Activated B cell treated with CpG ODN at 0.5 μM for 24 hours (primary cell): ENCODE results near the gene CEP128. TPM values are rescaled to one million over a fixed set of nuclear protein-coding genes. Genes with fewer than 3 reads are reported as not detected.

Experiments used
- ATAC-seq: fragments of 200-7000 bp; cut with Tn5 transposase; one replicate; pipeline ENCODE4 v1.10.0; 2021; ENCODE audit warnings: low read depth, mild to moderate bottlenecking, moderate library complexity
- CTCF ChIA-PET: fragments of 350-600 bp; sonication (Branson Sonifier 250); formaldehyde crosslinking; loops from one replicate; lab custom pipeline; 2021; ENCODE audit warnings: antibody characterized with exemption; lab: Charles Lee
- POLR2A ChIA-PET: fragments of 350-600 bp; sonication (Branson Sonifier 250); formaldehyde crosslinking; loops from one replicate; lab custom pipeline; 2021; ENCODE audit warnings: antibody characterized with exemption; lab: Charles Lee
- DNase-seq: peaks from one replicate; pipeline ENCODE4 v3.0.0; 2022
- H3K27ac Mint-ChIP-seq: one replicate; pipeline ENCODE4 v1.8.0; 2020; ENCODE audit warnings: mixed read lengths
- H3K27me3 Mint-ChIP-seq: one replicate; pipeline ENCODE4 v1.8.0; 2021; ENCODE audit warnings: mixed read lengths
- H3K36me3 Mint-ChIP-seq: one replicate; pipeline ENCODE4 v1.8.0; 2021; ENCODE audit warnings: low read depth, mixed read lengths
- H3K4me1 Mint-ChIP-seq: one replicate; pipeline ENCODE4 v1.8.0; 2021; ENCODE audit warnings: mixed read lengths
- H3K4me3 Mint-ChIP-seq: one replicate; pipeline ENCODE4 v1.8.0; 2020; ENCODE audit warnings: mild to moderate bottlenecking, mixed read lengths
- H3K9me3 Mint-ChIP-seq: one replicate; pipeline ENCODE4 v1.8.0; 2020; ENCODE audit warnings: mixed read lengths
- CTCF ChIP-seq: fragments of 200-600 bp; IDR thresholded peaks from one replicate; pipeline ENCODE4 v1.8.0; 2022; ENCODE audit warnings: antibody characterized with exemption, mild to moderate bottlenecking
- intact Hi-C: fragments of 100-400 bp; cut with micrococcal nuclease; formaldehyde crosslinking; loops from one replicate; pipeline ENCODE4 v1.15.1; 2024
- total RNA-seq: library from RNA; stranded (reverse); gene quantifications from 2 replicates; pipeline ENCODE4 v1.2.3, GENCODE V29; 2022

Gene CEP128
- total RNA-seq, 1 donor from 2014 or later, result 25.0 TPM

- no peak for TF ChIP-seq CTCF
- Mint-ChIP-seq H3K4me3 (no peak overlapping the region), H3K4me1 (no peaks in the 10 kb centered on the region), H3K27ac (no peak overlapping the region), H3K36me3 (peaks cover 7% of the 10 kb centered on the region), H3K9me3 (no peaks in the 10 kb centered on the region), H3K27me3 (no peaks in the 10 kb centered on the region)
- ATAC-seq (no peak), DNase-seq (no peak)
- ChIA-PET CTCF (no interaction called here), POLR2A (no interaction called here)
- intact Hi-C loops, result no loop called here
These were observed 161.0 kb downstream of the CEP128 start for GRCh38 chr14:80780500-80780899.

GRCh38 chr14:80776657-80777056 lies 164.9 kb downstream of the CEP128 start:
- ChIA-PET POLR2A (no interaction called here), CTCF (no interaction called here)
- ATAC-seq (no peak), DNase-seq (no peak)
- no peaks in the 10 kb centered on the region for H3K4me1 Mint-ChIP-seq
- no peaks in the 10 kb centered on the region for H3K9me3 Mint-ChIP-seq
- intact Hi-C loops, result no loop called here
- H3K27me3 Mint-ChIP-seq, result no peaks in the 10 kb centered on the region
- TF ChIP-seq CTCF, result no peak
- H3K4me3 Mint-ChIP-seq, result no peak overlapping the region
- H3K27ac Mint-ChIP-seq, result no peak overlapping the region
- peaks cover 4% of the 10 kb centered on the region for H3K36me3 Mint-ChIP-seq

- no peak overlapping the region for H3K4me3 Mint-ChIP-seq
- H3K27me3 Mint-ChIP-seq, result no peaks in the 10 kb centered on the region
- H3K36me3 Mint-ChIP-seq, result peaks cover 4% of the 10 kb centered on the region
- ChIA-PET CTCF (no interaction called here), POLR2A (no interaction called here)
- H3K27ac Mint-ChIP-seq, result no peak overlapping the region
- H3K9me3 Mint-ChIP-seq, result no peaks in the 10 kb centered on the region
- ATAC-seq, result no peak
- no peak for TF ChIP-seq CTCF
- no peaks in the 10 kb centered on the region for H3K4me1 Mint-ChIP-seq
- intact Hi-C loops, result no loop called here
- no peak for DNase-seq
These were observed 165.4 kb downstream of the CEP128 start for GRCh38 chr14:80776186-80776585.

GRCh38 chr14:80772504-80772903 lies 169.0 kb downstream of the CEP128 start:
- no peak for DNase-seq
- no peaks in the 10 kb centered on the region for H3K4me1 Mint-ChIP-seq
- ATAC-seq, result no peak
- H3K27me3 Mint-ChIP-seq, result no peaks in the 10 kb centered on the region
- no peak for TF ChIP-seq CTCF
- intact Hi-C loops, result no loop called here
- no peaks in the 10 kb centered on the region for H3K9me3 Mint-ChIP-seq
- H3K27ac Mint-ChIP-seq, result no peak overlapping the region
- ChIA-PET CTCF (no interaction called here), POLR2A (no interaction called here)
- peaks cover 2% of the 10 kb centered on the region for H3K36me3 Mint-ChIP-seq
- no peak overlapping the region for H3K4me3 Mint-ChIP-seq

- no peaks in the 10 kb centered on the region for H3K4me1 Mint-ChIP-seq
- ATAC-seq (no peak), DNase-seq (no peak)
- CTCF ChIA-PET, result no interaction called here
- POLR2A ChIA-PET, result no interaction called here
- H3K27me3 Mint-ChIP-seq, result no peaks in the 10 kb centered on the region
- no peak for TF ChIP-seq CTCF
- no peak overlapping the region for H3K4me3 Mint-ChIP-seq
- intact Hi-C loops, result no loop called here
- H3K27ac Mint-ChIP-seq, result no peak overlapping the region
- no peaks in the 10 kb centered on the region for H3K9me3 Mint-ChIP-seq
- H3K36me3 Mint-ChIP-seq, result peaks cover 2% of the 10 kb centered on the region
These were observed 170.3 kb downstream of the CEP128 start for GRCh38 chr14:80771201-80771600.
